IMR-90 (cell line): Measurements from ENCODE around the gene TRIM26. TPM values are rescaled to one million over a fixed set of nuclear protein-coding genes. Genes with fewer than 3 reads are reported as not detected.

Experiments used
- ATAC-seq: fragments of 200-7000 bp; cut with Tn5 transposase; 2 replicates; pipeline ENCODE4 v1.9.1; 2020; ENCODE audit warnings: low read depth, mild to moderate bottlenecking, moderate library complexity
- BruUV-seq: library from RNA; stranded (reverse); fragments of 400-500 nt; replicated peaks from 2 replicates; lab custom pipeline; 2021; lab: Mats Ljungman, UMichigan
- CTCF ChIA-PET: fragments of 300-600 bp; formaldehyde crosslinking; extraction: SDS; loops from one replicate; lab custom pipeline; 2021; ENCODE audit warnings: antibody characterized with exemption; lab: Yijun Ruan, JAX
- POLR2A ChIA-PET: fragments of 300-600 bp; sonication (Branson Sonifier 250); formaldehyde crosslinking; loops from one replicate; lab custom pipeline; 2022; ENCODE audit warnings: antibody characterized with exemption; ENCODE audit not compliant: unreplicated experiment; lab: Charles Lee
- DNase-seq: peaks from one replicate; pipeline ENCODE4 v3.0.0; 2013
- H2AFZ ChIP-seq: replicated peaks from 2 replicates; pipeline ENCODE3; 2013; ENCODE audit warnings: low read length, mild to moderate bottlenecking; ENCODE audit not compliant: poor library complexity
- H2AK5ac ChIP-seq: 2 replicates; pipeline ENCODE4 v1.6.1; 2013; ENCODE audit warnings: low read depth, low read length, inconsistent platforms
- H2AK9ac ChIP-seq: replicated peaks from 2 replicates; pipeline ENCODE3; 2013; ENCODE audit warnings: mild to moderate bottlenecking, low read depth, low read length, moderate library complexity; ENCODE audit not compliant: poor library complexity
- H2BK120ac ChIP-seq: 2 replicates; pipeline ENCODE4 v1.6.1; 2013; ENCODE audit warnings: low read depth, low read length, inconsistent platforms
- H2BK15ac ChIP-seq: 3 replicates; pipeline ENCODE4 v1.6.1; 2013; ENCODE audit warnings: low read depth, low read length, inconsistent platforms
- H2BK20ac ChIP-seq: 2 replicates; pipeline ENCODE4 v1.6.1; 2013; ENCODE audit warnings: low read depth, mild to moderate bottlenecking, inconsistent platforms, low read length, moderate library complexity
- H2BK5ac ChIP-seq: 2 replicates; pipeline ENCODE4 v1.6.1; 2013; ENCODE audit warnings: mild to moderate bottlenecking, low read depth, low read length, inconsistent platforms; ENCODE audit not compliant: poor library complexity, severe bottlenecking
- H3K14ac ChIP-seq: replicated peaks from 2 replicates; pipeline ENCODE4 v1.6.1; 2013; ENCODE audit warnings: low read depth, low read length, inconsistent platforms
- H3K18ac ChIP-seq: 2 replicates; pipeline ENCODE4 v1.6.1; 2013; ENCODE audit warnings: low read depth, low read length, control low read depth
- H3K23ac ChIP-seq: 2 replicates; pipeline ENCODE4 v1.6.1; 2013; ENCODE audit warnings: low read depth, low read length, inconsistent platforms
- H3K27ac ChIP-seq: 2 replicates; pipeline ENCODE4 v1.5.1; 2013; ENCODE audit warnings: mild to moderate bottlenecking, control low read depth, low read length; ENCODE audit not compliant: insufficient read depth
- H3K27me3 ChIP-seq: 2 replicates; pipeline ENCODE4 v1.6.1; 2013; ENCODE audit warnings: low read length; ENCODE audit not compliant: control insufficient read depth, insufficient read depth
- H3K36me3 ChIP-seq: 2 replicates; pipeline ENCODE4 v1.6.1; 2013; ENCODE audit warnings: low read length, mixed read lengths; ENCODE audit not compliant: control insufficient read depth, insufficient read depth
- H3K4ac ChIP-seq: 2 replicates; pipeline ENCODE4 v1.6.1; 2013; ENCODE audit warnings: low read depth, low read length, inconsistent platforms
- H3K4me1 ChIP-seq: 2 replicates; pipeline ENCODE4 v1.6.1; 2013; ENCODE audit warnings: low read length, mixed read lengths; ENCODE audit not compliant: control insufficient read depth, insufficient read depth
- H3K4me2 ChIP-seq: 2 replicates; pipeline ENCODE4 v1.6.1; 2013; ENCODE audit warnings: low read depth, mild to moderate bottlenecking, control low read depth, low read length, moderate library complexity
- H3K4me3 ChIP-seq: 2 replicates; pipeline ENCODE4 v1.5.1; 2013; ENCODE audit warnings: low read depth, mild to moderate bottlenecking, control low read depth, low read length, moderate library complexity; ENCODE audit not compliant: insufficient read depth
- H3K56ac ChIP-seq: 2 replicates; pipeline ENCODE4 v1.6.1; 2013; ENCODE audit warnings: low read length, inconsistent platforms; ENCODE audit not compliant: insufficient read depth; ENCODE audit errors: extremely low read depth
- H3K79me1 ChIP-seq, 2 experiments: 2 replicates each; pipeline ENCODE4 v1.6.1; 2013; ENCODE audit warnings: low read length in 2 of 2, inconsistent platforms in 1 of 2, low read depth in 1 of 2
- H3K9ac ChIP-seq: 2 replicates; pipeline ENCODE4 v1.6.1; 2013; ENCODE audit warnings: low read depth, low read length, control low read depth
- H3K9me1 ChIP-seq: 2 replicates; pipeline ENCODE4 v1.6.1; 2013; ENCODE audit warnings: low read length, inconsistent platforms; ENCODE audit not compliant: insufficient read depth
- H3K9me3 ChIP-seq: 2 replicates; pipeline ENCODE4 v1.6.1; 2013; ENCODE audit warnings: low read length; ENCODE audit not compliant: control insufficient read depth, insufficient read depth
- H4K20me1 ChIP-seq: 2 replicates; pipeline ENCODE4 v1.6.1; 2013; ENCODE audit warnings: low read length, inconsistent platforms; ENCODE audit not compliant: insufficient read depth
- H4K5ac ChIP-seq: 2 replicates; pipeline ENCODE4 v1.6.1; 2013; ENCODE audit warnings: mild to moderate bottlenecking, low read depth, low read length, control low read depth
- H4K8ac ChIP-seq, 2 experiments: 2 replicates each; pipeline ENCODE4 v1.6.1; 2013; ENCODE audit warnings: low read depth in 2 of 2, low read length in 2 of 2, control low read depth in 1 of 2, inconsistent platforms in 1 of 2
- H4K91ac ChIP-seq: 2 replicates; pipeline ENCODE4 v1.6.1; 2013; ENCODE audit warnings: low read depth, low read length, inconsistent platforms; ENCODE audit not compliant: insufficient read depth
- CEBPB ChIP-seq: IDR thresholded peaks from 2 replicates; pipeline ENCODE4 v1.6.1; 2012; ENCODE audit warnings: low read depth, low read length, improper control_type of control experiment
- CTCF ChIP-seq: conservative IDR thresholded peaks from 2 replicates; pipeline ENCODE4 v1.5.1; 2012; ENCODE audit warnings: mild to moderate bottlenecking, low read depth, low read length, improper control_type of control experiment
- FOS ChIP-seq: fragments of 150-350 bp; IDR thresholded peaks from 2 replicates; pipeline ENCODE4 v1.6.1; 2016; ENCODE audit warnings: low read depth, low read length
- MAFK ChIP-seq: IDR thresholded peaks from 2 replicates; pipeline ENCODE4 v1.6.1; 2012; ENCODE audit warnings: low read depth, low read length, improper control_type of control experiment
- RAD21 ChIP-seq: IDR thresholded peaks from 2 replicates; pipeline ENCODE4 v1.6.1; 2012; ENCODE audit warnings: low read length, improper control_type of control experiment
- SMC3 ChIP-seq: fragments of 150-350 bp; IDR thresholded peaks from 2 replicates; pipeline ENCODE4 v1.6.1; 2016; ENCODE audit warnings: low read depth, mild to moderate bottlenecking, antibody characterized with exemption, low read length, moderate library complexity
- WGBS, 2 experiments: methylation state at CpG; one replicate each; pipeline versions ENCODE4 v1.1.5 to v1.1.7; 2013; ENCODE audit warnings: missing lambda C conversion rate in 2 of 2; ENCODE audit not compliant: insufficient read length in 1 of 2; ENCODE audit errors: extremely low coverage in 2 of 2; 5-methylcytosine and 5-hydroxymethylcytosine counted together
- dilution Hi-C: fragments of 300-500 bp; cut with HindIII; formaldehyde crosslinking; loops from one replicate; pipeline ENCODE4 v1.14.3; 2018; ENCODE audit warnings: low sequenced_read_pairs; ENCODE audit not compliant: unreplicated experiment
- in situ Hi-C: fragments of 300-500 bp; cut with MboI; formaldehyde crosslinking; loops from 3 replicates; pipeline ENCODE4 v1.14.3; 2019; ENCODE audit warnings: low sequenced_read_pairs, inconsistent platforms, mixed read lengths
- intact Hi-C: fragments of 100-400 bp; cut with micrococcal nuclease; formaldehyde crosslinking; loops from 2 replicates; pipeline ENCODE4 v1.10.0; 2022
- polyA plus RNA-seq, 3 experiments: library from polyadenylated mRNA; depleted of rRNA; stranded (reverse); fragments of >200 nt; gene quantifications; 2 replicates each; pipeline ENCODE4 v1.2.3, GENCODE V29; 2012; ENCODE audit warnings: low replicate concordance in 1 of 3
- total RNA-seq: library from RNA; depleted of rRNA; stranded (reverse); fragments of >200 nt; gene quantifications from 2 replicates; pipeline ENCODE4 v1.2.3, GENCODE V29; 2012

The TRIM26 gene
- total and polyA plus RNA-seq, 2 of the 4 experiments (the other 2 are of a cell fraction), result 22.6 to 23.8 TPM

- no peaks in the 10 kb centered on the region for H3K9me3 ChIP-seq
- H2AFZ ChIP-seq, result no peak overlapping the region
- dilution Hi-C loops, result no loop called here
- no peak overlapping the region for H3K23ac ChIP-seq
- no peak overlapping the region for H3K4me3 ChIP-seq
- H2AK9ac ChIP-seq, result no peak overlapping the region
- H3K56ac ChIP-seq, result no peak overlapping the region
- no peak overlapping the region for H3K27ac ChIP-seq
- H2AK5ac ChIP-seq, result no peak overlapping the region
- H3K9me1 ChIP-seq, result no peaks in the 10 kb centered on the region
- no peak overlapping the region for H3K9ac ChIP-seq
- H3K79me1 ChIP-seq, result no peaks in the 10 kb centered on the region
- BruUV-seq, result no TSS peak
- no peak overlapping the region for H2BK15ac ChIP-seq
- no peak overlapping the region for H3K4me2 ChIP-seq
- no peak overlapping the region for H4K5ac ChIP-seq
- H4K91ac ChIP-seq, result no peak overlapping the region
- no peak overlapping the region for H3K14ac ChIP-seq
- ATAC-seq, result peak; percentile 71; the same call in 1 of the 2 replicates
- WGBS, 2 experiments, result 40% methylated on average over 2 of the region's 6 CpGs; no CpG with 5 or more reads in 1 of the 2 experiments
- intact Hi-C loops, result loop anchor here (1.0 kb wide), 1 partner anchor 159 kb away; no protein-coding TSS in a partner anchor
- ChIA-PET POLR2A (no interaction called here), CTCF (interaction anchor here (1.3 to 1.4 kb wide), 2 partner anchors 19 to 24 kb away, joined by 3 to 4 read pairs; no protein-coding TSS in a partner anchor)
- H3K36me3 ChIP-seq, result no peaks in the 10 kb centered on the region
- H2BK20ac ChIP-seq, result no peak overlapping the region
- H3K18ac ChIP-seq, result no peak overlapping the region
- no peaks in the 10 kb centered on the region for H3K4me1 ChIP-seq
- TF ChIP-seq CTCF (peak; percentile 40), CEBPB (no peak), FOS (no peak), SMC3 (peak; percentile 42), RAD21 (peak; percentile 47), MAFK (no peak)
- no peak overlapping the region for H3K4ac ChIP-seq
- in situ Hi-C loops, result no loop called here
- no peak overlapping the region for H2BK5ac ChIP-seq
- H4K8ac ChIP-seq, result no peak overlapping the region
- no peak overlapping the region for H2BK120ac ChIP-seq
- no peaks in the 10 kb centered on the region for H4K20me1 ChIP-seq
- DNase-seq, result peak; percentile 31
- H3K27me3 ChIP-seq, result peaks cover 6% of the 10 kb centered on the region; the same call in 1 of the 2 replicates
Observed at GRCh38 chr6:30238178-30238795, 25.1 kb upstream of the TRIM26 start.
